GM23338 (cell line): Measurements from ENCODE around the gene PDCD4.

Experiments used
- CREB1 ChIP-seq: fragments of 250-450 bp; sonication (Bioruptor Pico); IDR thresholded peaks from 2 replicates; pipeline ENCODE4 v1.5.0; 2020; ENCODE audit warnings: low read depth, mild to moderate bottlenecking, moderate library complexity
- EZH2 ChIP-seq: fragments of 200-600 bp; sonication (generic); IDR thresholded peaks from one replicate; pipeline ENCODE4 v1.8.0; 2017; ENCODE audit warnings: antibody characterized with exemption, mild to moderate bottlenecking, low read depth; ENCODE audit not compliant: unreplicated experiment
- EZH2phosphoT487 ChIP-seq: fragments of 200-600 bp; sonication (generic); IDR thresholded peaks from one replicate; pipeline ENCODE4 v1.8.1; 2018; ENCODE audit warnings: antibody characterized with exemption; ENCODE audit not compliant: unreplicated experiment
- JUNB ChIP-seq: IDR thresholded peaks from one replicate; pipeline ENCODE4 v1.6.1; 2016; ENCODE audit warnings: antibody characterized with exemption; ENCODE audit not compliant: unreplicated experiment
- NANOG ChIP-seq: IDR thresholded peaks from 2 replicates; pipeline ENCODE4 v1.6.1; 2016; ENCODE audit warnings: antibody characterized with exemption, borderline replicate concordance
- POLR2AphosphoS5 ChIP-seq: IDR thresholded peaks from 2 replicates; pipeline ENCODE4 v1.6.1; 2016; ENCODE audit warnings: antibody characterized with exemption, low read depth
- STAT1 ChIP-seq: IDR thresholded peaks from one replicate; pipeline ENCODE4 v1.6.1; 2016; ENCODE audit warnings: antibody characterized with exemption; ENCODE audit not compliant: unreplicated experiment
- ZNF114 ChIP-seq: fragments of 250-450 bp; sonication (Bioruptor Pico); IDR thresholded peaks from 2 replicates; pipeline ENCODE4 v1.5.0; 2020; ENCODE audit warnings: mild to moderate bottlenecking, moderate library complexity
- ZNF331 ChIP-seq: fragments of 250-450 bp; sonication (Bioruptor Pico); IDR thresholded peaks from 2 replicates; pipeline ENCODE4 v1.5.0; 2020; ENCODE audit warnings: low read depth, mild to moderate bottlenecking, moderate library complexity
- TF ChIP-seq, protein P1 (sequence below): IDR thresholded peaks from 2 replicates; pipeline ENCODE4 v1.6.1; 2016; ENCODE audit warnings: antibody characterized with exemption
- TF ChIP-seq, protein P2 (sequence below), 2 experiments: fragments of 200-600 bp in 1 of 2; sonication (generic) in 1 of 2; conservative IDR thresholded peaks; 2 replicates each; pipeline versions ENCODE4 v1.5.1 to v1.6.1; 2016 to 2017; ENCODE audit warnings: antibody characterized with exemption in 2 of 2, low read depth in 2 of 2, mild to moderate bottlenecking in 2 of 2, moderate library complexity in 1 of 2
- TF ChIP-seq, protein P3 (sequence below): IDR thresholded peaks from one replicate; pipeline ENCODE4 v1.6.1; 2018; ENCODE audit warnings: antibody characterized with exemption; ENCODE audit not compliant: unreplicated experiment

DNA sequence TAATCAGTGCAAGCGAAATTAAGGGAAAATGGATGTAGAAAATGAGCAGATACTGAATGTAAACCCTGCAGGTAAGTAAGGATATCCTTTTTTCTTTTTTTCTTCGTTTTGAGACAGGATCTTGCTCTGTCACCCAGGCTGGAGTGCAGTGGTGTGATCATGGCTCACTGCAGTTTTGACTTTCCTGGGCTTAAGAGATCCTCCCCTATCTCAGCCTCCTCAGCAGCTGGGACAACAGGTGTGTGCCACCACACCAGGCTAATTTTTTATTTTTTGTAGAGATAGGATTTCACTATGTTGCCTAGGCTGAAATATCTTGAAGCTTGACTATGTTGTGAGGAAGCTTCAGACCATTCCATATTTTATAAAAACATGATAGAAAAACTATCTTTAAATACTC, 4.3 kb downstream of the PDCD4 start:
- TF ChIP-seq, protein P1, sequence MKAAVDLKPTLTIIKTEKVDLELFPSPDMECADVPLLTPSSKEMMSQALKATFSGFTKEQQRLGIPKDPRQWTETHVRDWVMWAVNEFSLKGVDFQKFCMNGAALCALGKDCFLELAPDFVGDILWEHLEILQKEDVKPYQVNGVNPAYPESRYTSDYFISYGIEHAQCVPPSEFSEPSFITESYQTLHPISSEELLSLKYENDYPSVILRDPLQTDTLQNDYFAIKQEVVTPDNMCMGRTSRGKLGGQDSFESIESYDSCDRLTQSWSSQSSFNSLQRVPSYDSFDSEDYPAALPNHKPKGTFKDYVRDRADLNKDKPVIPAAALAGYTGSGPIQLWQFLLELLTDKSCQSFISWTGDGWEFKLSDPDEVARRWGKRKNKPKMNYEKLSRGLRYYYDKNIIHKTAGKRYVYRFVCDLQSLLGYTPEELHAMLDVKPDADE, result no peak
- no peak for TF ChIP-seq EZH2
- TF ChIP-seq, protein P2, sequence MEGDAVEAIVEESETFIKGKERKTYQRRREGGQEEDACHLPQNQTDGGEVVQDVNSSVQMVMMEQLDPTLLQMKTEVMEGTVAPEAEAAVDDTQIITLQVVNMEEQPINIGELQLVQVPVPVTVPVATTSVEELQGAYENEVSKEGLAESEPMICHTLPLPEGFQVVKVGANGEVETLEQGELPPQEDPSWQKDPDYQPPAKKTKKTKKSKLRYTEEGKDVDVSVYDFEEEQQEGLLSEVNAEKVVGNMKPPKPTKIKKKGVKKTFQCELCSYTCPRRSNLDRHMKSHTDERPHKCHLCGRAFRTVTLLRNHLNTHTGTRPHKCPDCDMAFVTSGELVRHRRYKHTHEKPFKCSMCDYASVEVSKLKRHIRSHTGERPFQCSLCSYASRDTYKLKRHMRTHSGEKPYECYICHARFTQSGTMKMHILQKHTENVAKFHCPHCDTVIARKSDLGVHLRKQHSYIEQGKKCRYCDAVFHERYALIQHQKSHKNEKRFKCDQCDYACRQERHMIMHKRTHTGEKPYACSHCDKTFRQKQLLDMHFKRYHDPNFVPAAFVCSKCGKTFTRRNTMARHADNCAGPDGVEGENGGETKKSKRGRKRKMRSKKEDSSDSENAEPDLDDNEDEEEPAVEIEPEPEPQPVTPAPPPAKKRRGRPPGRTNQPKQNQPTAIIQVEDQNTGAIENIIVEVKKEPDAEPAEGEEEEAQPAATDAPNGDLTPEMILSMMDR (conservative IDR thresholded peaks at IDR 0.05; ENCODE audit: low read depth in 2 of 2), result no peak
- no peak for TF ChIP-seq POLR2AphosphoS5
- no peak for TF ChIP-seq ZNF331
- no peak for TF ChIP-seq CREB1 (CRISPR knock-in tag)
- TF ChIP-seq JUNB, result no peak
- TF ChIP-seq, protein P3, sequence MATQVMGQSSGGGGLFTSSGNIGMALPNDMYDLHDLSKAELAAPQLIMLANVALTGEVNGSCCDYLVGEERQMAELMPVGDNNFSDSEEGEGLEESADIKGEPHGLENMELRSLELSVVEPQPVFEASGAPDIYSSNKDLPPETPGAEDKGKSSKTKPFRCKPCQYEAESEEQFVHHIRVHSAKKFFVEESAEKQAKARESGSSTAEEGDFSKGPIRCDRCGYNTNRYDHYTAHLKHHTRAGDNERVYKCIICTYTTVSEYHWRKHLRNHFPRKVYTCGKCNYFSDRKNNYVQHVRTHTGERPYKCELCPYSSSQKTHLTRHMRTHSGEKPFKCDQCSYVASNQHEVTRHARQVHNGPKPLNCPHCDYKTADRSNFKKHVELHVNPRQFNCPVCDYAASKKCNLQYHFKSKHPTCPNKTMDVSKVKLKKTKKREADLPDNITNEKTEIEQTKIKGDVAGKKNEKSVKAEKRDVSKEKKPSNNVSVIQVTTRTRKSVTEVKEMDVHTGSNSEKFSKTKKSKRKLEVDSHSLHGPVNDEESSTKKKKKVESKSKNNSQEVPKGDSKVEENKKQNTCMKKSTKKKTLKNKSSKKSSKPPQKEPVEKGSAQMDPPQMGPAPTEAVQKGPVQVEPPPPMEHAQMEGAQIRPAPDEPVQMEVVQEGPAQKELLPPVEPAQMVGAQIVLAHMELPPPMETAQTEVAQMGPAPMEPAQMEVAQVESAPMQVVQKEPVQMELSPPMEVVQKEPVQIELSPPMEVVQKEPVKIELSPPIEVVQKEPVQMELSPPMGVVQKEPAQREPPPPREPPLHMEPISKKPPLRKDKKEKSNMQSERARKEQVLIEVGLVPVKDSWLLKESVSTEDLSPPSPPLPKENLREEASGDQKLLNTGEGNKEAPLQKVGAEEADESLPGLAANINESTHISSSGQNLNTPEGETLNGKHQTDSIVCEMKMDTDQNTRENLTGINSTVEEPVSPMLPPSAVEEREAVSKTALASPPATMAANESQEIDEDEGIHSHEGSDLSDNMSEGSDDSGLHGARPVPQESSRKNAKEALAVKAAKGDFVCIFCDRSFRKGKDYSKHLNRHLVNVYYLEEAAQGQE, result no peak
- no peak for TF ChIP-seq EZH2phosphoT487
- TF ChIP-seq STAT1, result no peak
- TF ChIP-seq NANOG, result no peak
- no peak for TF ChIP-seq ZNF114 (CRISPR knock-in tag)
